ENCODE data around the gene TMEM132C.

Gene TMEM132C

DNA sequence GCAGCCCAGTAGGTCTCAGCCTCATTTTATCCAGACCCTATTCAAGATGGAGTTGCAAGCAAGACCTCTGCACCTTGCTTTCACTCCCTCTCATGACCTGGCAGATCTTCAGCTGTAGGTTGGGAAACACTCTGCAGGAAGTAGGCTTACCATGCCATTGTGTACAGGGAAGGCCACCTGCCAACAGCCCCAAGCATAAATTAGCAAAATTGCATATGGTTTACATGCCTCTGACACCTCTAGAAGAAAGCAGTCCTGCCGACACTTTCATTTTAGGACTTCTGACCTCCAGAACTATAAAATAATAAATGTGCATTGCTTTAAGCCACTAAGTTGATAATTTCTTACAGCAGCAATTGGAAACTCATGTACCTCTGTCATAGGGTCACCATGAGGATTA lies 459.9 kb downstream of the TMEM132C start:
- H3K9me2 ChIP-seq (replicated peaks; ENCODE audit: insufficient read depth, low read length): no peaks in the 10 kb centered on the region
- no peak overlapping the region for H3K4me3 ChIP-seq (ENCODE audit: low read length)
- TF ChIP-seq, protein P1, sequence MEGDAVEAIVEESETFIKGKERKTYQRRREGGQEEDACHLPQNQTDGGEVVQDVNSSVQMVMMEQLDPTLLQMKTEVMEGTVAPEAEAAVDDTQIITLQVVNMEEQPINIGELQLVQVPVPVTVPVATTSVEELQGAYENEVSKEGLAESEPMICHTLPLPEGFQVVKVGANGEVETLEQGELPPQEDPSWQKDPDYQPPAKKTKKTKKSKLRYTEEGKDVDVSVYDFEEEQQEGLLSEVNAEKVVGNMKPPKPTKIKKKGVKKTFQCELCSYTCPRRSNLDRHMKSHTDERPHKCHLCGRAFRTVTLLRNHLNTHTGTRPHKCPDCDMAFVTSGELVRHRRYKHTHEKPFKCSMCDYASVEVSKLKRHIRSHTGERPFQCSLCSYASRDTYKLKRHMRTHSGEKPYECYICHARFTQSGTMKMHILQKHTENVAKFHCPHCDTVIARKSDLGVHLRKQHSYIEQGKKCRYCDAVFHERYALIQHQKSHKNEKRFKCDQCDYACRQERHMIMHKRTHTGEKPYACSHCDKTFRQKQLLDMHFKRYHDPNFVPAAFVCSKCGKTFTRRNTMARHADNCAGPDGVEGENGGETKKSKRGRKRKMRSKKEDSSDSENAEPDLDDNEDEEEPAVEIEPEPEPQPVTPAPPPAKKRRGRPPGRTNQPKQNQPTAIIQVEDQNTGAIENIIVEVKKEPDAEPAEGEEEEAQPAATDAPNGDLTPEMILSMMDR (IDR thresholded peaks at IDR 0.05; ENCODE audit: low read length): no peak
- TF ChIP-seq EZH2 (optimal IDR thresholded peaks at IDR 0.05; ENCODE audit: low read depth, low read length) (no peak), EZH2phosphoT487 (IDR thresholded peaks at IDR 0.05; ENCODE audit: low read length) (no peak)
- H3K4me2 ChIP-seq (ENCODE audit: low read depth, low read length): no peak overlapping the region
- no peaks in the 10 kb centered on the region for H3K79me2 ChIP-seq (ENCODE audit: low read length)
- H3K36me3 ChIP-seq (replicated peaks; ENCODE audit: insufficient read depth, low read length): no peaks in the 10 kb centered on the region
- no peaks in the 10 kb centered on the region for H3F3A ChIP-seq (ENCODE audit: insufficient read depth, low read length)
- H3K4me1 ChIP-seq (ENCODE audit: low read length): no peaks in the 10 kb centered on the region
- H3K27me3 ChIP-seq (replicated peaks; ENCODE audit: insufficient read depth, low read length): no peaks in the 10 kb centered on the region
- no peaks in the 10 kb centered on the region for H3K9me3 ChIP-seq (replicated peaks; ENCODE audit: insufficient read depth, low read length)
- no peak overlapping the region for H2AFZ ChIP-seq (ENCODE audit: low read length)
- no peaks in the 10 kb centered on the region for H4K20me1 ChIP-seq (ENCODE audit: insufficient read depth, low read length)
- H3K9ac ChIP-seq (ENCODE audit: low read length): no peak overlapping the region
- H3K27ac ChIP-seq (ENCODE audit: low read length): no peak overlapping the region
- no peak for DNase-seq

DNA sequence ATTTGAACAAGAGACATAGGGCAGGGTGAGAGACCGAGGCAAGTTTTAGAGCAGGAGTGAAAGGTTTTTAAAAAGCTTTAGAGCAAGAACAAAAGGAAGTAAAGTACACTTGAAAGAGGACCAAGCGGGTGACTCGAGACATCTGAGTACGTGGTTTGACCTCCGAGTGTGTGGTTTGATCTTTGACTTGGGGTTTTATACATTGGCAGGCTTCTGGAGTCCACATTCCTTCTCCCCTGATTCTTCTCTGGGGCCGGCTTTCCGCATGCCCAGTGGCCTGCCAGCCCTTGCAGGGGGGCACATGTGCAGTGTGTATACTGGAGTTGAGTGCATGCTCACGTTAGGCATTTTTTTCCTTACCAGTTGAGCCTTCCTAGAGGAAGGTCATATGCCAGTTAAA lies 460.5 kb downstream of the TMEM132C start:
- TF ChIP-seq EZH2phosphoT487 (IDR thresholded peaks at IDR 0.05; ENCODE audit: low read length): no peak
- Histone ChIP-seq H3K27ac (ENCODE audit: low read length) (no peak overlapping the region), H3K4me2 (ENCODE audit: low read depth, low read length) (no peak overlapping the region), H3K27me3 (replicated peaks; ENCODE audit: insufficient read depth, low read length) (no peaks in the 10 kb centered on the region), H3K4me3 (ENCODE audit: low read length) (no peak overlapping the region), H3K4me1 (ENCODE audit: low read length) (no peaks in the 10 kb centered on the region), H2AFZ (ENCODE audit: low read length) (no peak overlapping the region), H3K9ac (ENCODE audit: low read length) (no peak overlapping the region), H3K9me2 (replicated peaks; ENCODE audit: insufficient read depth, low read length) (no peaks in the 10 kb centered on the region), H3F3A (ENCODE audit: insufficient read depth, low read length) (no peaks in the 10 kb centered on the region), H3K36me3 (replicated peaks; ENCODE audit: insufficient read depth, low read length) (no peaks in the 10 kb centered on the region), H3K79me2 (ENCODE audit: low read length) (no peaks in the 10 kb centered on the region), H4K20me1 (ENCODE audit: insufficient read depth, low read length) (no peaks in the 10 kb centered on the region), H3K9me3 (replicated peaks; ENCODE audit: insufficient read depth, low read length) (no peaks in the 10 kb centered on the region)
- no peak for DNase-seq

GRCh38 chr12:128727999-128728398 lies 461.0 kb downstream of the TMEM132C start:
- H3K9me2 ChIP-seq (replicated peaks; ENCODE audit: insufficient read depth, low read length): no peaks in the 10 kb centered on the region
- H3K9ac ChIP-seq (ENCODE audit: low read length): no peak overlapping the region
- H3K4me3 ChIP-seq (ENCODE audit: low read length): no peak overlapping the region
- H2AFZ ChIP-seq (ENCODE audit: low read length): no peak overlapping the region
- H3K36me3 ChIP-seq (replicated peaks; ENCODE audit: insufficient read depth, low read length): no peaks in the 10 kb centered on the region
- H3K4me2 ChIP-seq (ENCODE audit: low read depth, low read length): no peak overlapping the region
- H3K27me3 ChIP-seq (replicated peaks; ENCODE audit: insufficient read depth, low read length): no peaks in the 10 kb centered on the region
- H3K79me2 ChIP-seq (ENCODE audit: low read length): no peaks in the 10 kb centered on the region
- no peaks in the 10 kb centered on the region for H3K4me1 ChIP-seq (ENCODE audit: low read length)
- no peak overlapping the region for H3K27ac ChIP-seq (ENCODE audit: low read length)
- no peak for DNase-seq
- H4K20me1 ChIP-seq (ENCODE audit: insufficient read depth, low read length): no peaks in the 10 kb centered on the region
- TF ChIP-seq, protein P1 (IDR thresholded peaks at IDR 0.05; ENCODE audit: low read length): no peak
- TF ChIP-seq EZH2phosphoT487 (IDR thresholded peaks at IDR 0.05; ENCODE audit: low read length) (no peak), EZH2 (optimal IDR thresholded peaks at IDR 0.05; ENCODE audit: low read depth, low read length) (no peak)
- no peaks in the 10 kb centered on the region for H3K9me3 ChIP-seq (replicated peaks; ENCODE audit: insufficient read depth, low read length)
- H3F3A ChIP-seq (ENCODE audit: insufficient read depth, low read length): no peaks in the 10 kb centered on the region

DNA sequence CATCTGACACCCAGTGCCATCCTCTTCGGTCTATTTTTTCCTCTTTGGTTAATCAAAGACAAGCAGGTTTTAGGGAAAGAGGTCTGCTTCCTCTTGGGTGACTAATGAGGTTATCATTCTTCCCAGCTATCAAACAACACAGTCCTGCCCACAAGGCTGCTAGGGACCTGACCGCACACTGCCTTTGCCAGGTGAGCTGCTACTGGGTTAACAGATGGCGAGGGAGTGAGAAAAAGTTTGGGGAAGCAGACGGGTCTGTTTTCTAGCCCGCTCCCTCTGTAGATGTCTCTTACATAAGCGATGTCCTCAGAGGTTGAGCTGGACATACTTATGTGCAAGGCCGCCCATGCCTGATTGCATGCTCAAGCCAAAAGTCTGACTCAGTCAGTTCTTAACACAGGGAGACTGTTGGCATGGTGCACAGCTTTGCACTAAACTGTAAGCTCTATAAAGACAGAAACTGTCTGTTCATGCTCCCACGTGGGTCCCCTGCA lies 462.7 kb downstream of the TMEM132C start:
- Histone ChIP-seq H3K9me2 (replicated peaks; ENCODE audit: insufficient read depth, low read length) (no peaks in the 10 kb centered on the region), H3K4me2 (ENCODE audit: low read depth, low read length) (no peak overlapping the region), H2AFZ (ENCODE audit: low read length) (no peak overlapping the region), H3K4me3 (ENCODE audit: low read length) (no peak overlapping the region), H3K27me3 (replicated peaks; ENCODE audit: insufficient read depth, low read length) (no peaks in the 10 kb centered on the region), H3K36me3 (replicated peaks; ENCODE audit: insufficient read depth, low read length) (no peaks in the 10 kb centered on the region), H3K9me3 (replicated peaks; ENCODE audit: insufficient read depth, low read length) (no peaks in the 10 kb centered on the region), H3F3A (ENCODE audit: insufficient read depth, low read length) (no peaks in the 10 kb centered on the region), H3K27ac (ENCODE audit: low read length) (no peak overlapping the region), H3K79me2 (ENCODE audit: low read length) (no peaks in the 10 kb centered on the region), H3K9ac (ENCODE audit: low read length) (no peak overlapping the region), H4K20me1 (ENCODE audit: insufficient read depth, low read length) (no peaks in the 10 kb centered on the region), H3K4me1 (ENCODE audit: low read length) (no peaks in the 10 kb centered on the region)
- no peak for DNase-seq
- TF ChIP-seq, protein P1 (IDR thresholded peaks at IDR 0.05; ENCODE audit: low read length): no peak

Measured in MM.1S (cell line).